HG03108 (cell line): ENCODE results near the gene GRIK2.

Experiments
- ATAC-seq: cut with Tn5 transposase; IDR thresholded peaks from one replicate; pipeline ENCODE4 v1.9.1; 2021; ENCODE audit warnings: moderate library complexity; ENCODE audit not compliant: unreplicated experiment

The GRIK2 gene

DNA sequence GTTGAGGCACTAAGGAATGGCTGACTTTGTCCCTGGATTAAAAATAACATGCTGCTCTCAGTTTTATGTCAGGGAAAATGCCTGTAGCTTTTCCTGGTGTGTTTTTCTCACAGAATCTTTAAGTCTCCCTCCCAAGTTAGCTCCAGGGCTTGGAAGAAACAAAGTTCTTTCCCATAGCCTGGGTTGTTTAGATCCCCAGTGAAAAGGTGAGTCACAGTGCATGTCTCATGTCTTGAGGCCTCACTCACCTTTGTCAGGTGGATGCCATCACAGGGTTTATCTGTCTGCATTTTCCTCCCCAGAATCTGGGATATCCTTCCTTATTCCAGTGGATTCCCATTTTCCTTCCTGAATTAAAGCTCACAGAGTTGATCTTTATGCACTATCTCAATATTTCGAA, 722.4 kb downstream of the GRIK2 start:
- ATAC-seq, result no peak

DNA sequence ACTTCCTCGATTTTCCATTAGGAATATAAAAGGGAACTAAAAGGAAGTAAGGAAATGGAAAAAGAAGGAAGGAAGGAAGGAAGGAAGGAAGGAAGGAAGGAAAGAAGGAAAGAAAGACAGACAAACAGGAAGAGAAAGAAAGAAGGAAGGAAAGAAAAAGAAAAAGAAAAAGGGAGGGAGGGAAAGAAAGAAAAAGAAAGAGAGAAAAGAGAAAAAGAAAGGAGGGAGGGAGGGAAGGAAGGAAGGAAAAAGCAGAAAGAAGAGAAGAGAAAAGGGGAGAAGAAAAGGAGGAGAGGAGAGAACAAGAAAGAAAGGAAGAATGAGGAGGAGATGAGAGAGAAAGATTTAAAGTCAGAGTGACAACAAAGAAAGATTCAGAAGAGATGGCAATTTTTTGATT, 724.5 kb downstream of the GRIK2 start:
- ATAC-seq, result no peak
